Kidney epithelial cell (primary cell): ENCODE results near the gene ZNF276. TPM values are rescaled to one million over a fixed set of nuclear protein-coding genes. Genes with fewer than 3 reads are reported as not detected.
"Not testable (repeated sequence)": the region's sequence is repeated elsewhere in the genome, so short reads cannot be mapped to it uniquely, and the experiment has no call there.

Experiments
- DNase-seq: peaks from one replicate; pipeline ENCODE4 v3.0.0-alpha.2; 2010; ENCODE audit warnings: low read depth
- H3K27me3 ChIP-seq: 2 replicates; pipeline ENCODE4 v1.6.0; 2011; ENCODE audit warnings: low read length; ENCODE audit not compliant: control insufficient read depth, insufficient read depth
- H3K36me3 ChIP-seq: 2 replicates; pipeline ENCODE4 v1.5.1; 2011; ENCODE audit warnings: low read length; ENCODE audit not compliant: control insufficient read depth, insufficient read depth
- H3K4me3 ChIP-seq: 2 replicates; pipeline ENCODE4 v1.5.1; 2011; ENCODE audit warnings: low read depth, mild to moderate bottlenecking, control low read depth, low read length
- total RNA-seq: library from RNA; depleted of rRNA; stranded (reverse); fragments of >200 nt; gene quantifications from 2 replicates; pipeline ENCODE4 v1.2.3, GENCODE V29; 2015
- TF ChIP-seq, protein P1 (sequence below): IDR thresholded peaks from 2 replicates; pipeline ENCODE4 v1.5.1; 2011; ENCODE audit warnings: mild to moderate bottlenecking, moderate library complexity, low read length, control low read depth, inconsistent platforms; ENCODE audit not compliant: insufficient read depth, poor library complexity, severe bottlenecking

ZNF276 gene
- total RNA-seq, 1 donor from 2014 or later, result 21.7 TPM

GRCh38 chr16:89695875-89696669 is 25.3 kb upstream of the ZNF276 start:
- Histone ChIP-seq H3K36me3 (peaks cover 1% of the 10 kb centered on the region), H3K27me3 (no peaks in the 10 kb centered on the region), H3K4me3 (no peak overlapping the region)
- DNase-seq, result no peak
- TF ChIP-seq, protein P1, sequence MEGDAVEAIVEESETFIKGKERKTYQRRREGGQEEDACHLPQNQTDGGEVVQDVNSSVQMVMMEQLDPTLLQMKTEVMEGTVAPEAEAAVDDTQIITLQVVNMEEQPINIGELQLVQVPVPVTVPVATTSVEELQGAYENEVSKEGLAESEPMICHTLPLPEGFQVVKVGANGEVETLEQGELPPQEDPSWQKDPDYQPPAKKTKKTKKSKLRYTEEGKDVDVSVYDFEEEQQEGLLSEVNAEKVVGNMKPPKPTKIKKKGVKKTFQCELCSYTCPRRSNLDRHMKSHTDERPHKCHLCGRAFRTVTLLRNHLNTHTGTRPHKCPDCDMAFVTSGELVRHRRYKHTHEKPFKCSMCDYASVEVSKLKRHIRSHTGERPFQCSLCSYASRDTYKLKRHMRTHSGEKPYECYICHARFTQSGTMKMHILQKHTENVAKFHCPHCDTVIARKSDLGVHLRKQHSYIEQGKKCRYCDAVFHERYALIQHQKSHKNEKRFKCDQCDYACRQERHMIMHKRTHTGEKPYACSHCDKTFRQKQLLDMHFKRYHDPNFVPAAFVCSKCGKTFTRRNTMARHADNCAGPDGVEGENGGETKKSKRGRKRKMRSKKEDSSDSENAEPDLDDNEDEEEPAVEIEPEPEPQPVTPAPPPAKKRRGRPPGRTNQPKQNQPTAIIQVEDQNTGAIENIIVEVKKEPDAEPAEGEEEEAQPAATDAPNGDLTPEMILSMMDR, result no peak

DNA sequence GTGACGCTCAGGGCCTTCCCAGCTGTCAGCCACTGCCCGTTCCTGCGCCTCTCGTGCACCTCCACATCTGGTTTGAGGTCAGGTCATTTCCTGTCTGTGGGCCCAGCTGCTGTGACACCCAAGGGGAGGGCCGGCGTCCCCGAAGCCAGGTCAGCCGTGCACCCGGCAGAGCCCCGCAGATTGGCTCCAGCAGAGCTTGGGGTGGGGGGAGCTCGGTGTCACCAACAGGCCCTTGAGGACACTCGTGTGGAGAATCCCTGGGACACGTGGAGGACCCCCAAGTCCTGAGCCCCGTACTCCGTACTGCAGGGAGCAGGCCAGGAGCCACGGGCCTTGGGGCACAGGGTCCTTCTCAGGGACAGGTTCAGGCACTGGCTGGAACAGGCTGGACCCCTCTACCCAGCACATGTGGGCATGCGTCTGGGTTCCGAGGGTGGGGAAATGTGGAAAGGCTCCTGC is 24.6 kb upstream of the ZNF276 start:
- no peaks in the 10 kb centered on the region for H3K36me3 ChIP-seq
- no peaks in the 10 kb centered on the region for H3K27me3 ChIP-seq
- no peak overlapping the region for H3K4me3 ChIP-seq
- TF ChIP-seq, protein P1, result no peak
- DNase-seq, result no peak

DNA sequence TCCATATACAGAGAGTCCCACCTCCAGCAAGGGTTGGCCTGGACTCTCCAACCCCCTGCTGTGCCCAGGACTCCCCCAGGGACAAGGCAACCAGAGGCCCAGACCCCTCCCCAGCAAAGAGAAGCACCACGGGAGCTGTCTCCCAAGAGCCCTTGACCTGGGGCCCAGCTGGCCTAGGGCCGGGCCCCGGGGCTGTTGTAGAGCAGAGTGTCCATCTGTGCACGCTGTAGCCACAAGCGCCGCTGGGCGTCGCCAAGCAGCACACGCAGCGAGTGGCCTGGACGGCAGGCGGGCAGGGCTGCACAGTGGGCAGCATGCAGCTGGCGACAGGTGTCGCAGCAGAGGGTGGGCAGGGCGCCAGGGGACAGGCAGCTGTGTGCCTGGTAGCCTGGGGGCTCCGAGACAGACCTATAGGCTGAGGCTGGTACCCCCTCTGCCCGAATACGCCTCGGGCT is 24.1 kb upstream of the ZNF276 start:
- Histone ChIP-seq H3K27me3 (no peaks in the 10 kb centered on the region), H3K4me3 (no peak overlapping the region), H3K36me3 (no peaks in the 10 kb centered on the region)
- no peak for DNase-seq
- TF ChIP-seq, protein P1, result no peak

DNA sequence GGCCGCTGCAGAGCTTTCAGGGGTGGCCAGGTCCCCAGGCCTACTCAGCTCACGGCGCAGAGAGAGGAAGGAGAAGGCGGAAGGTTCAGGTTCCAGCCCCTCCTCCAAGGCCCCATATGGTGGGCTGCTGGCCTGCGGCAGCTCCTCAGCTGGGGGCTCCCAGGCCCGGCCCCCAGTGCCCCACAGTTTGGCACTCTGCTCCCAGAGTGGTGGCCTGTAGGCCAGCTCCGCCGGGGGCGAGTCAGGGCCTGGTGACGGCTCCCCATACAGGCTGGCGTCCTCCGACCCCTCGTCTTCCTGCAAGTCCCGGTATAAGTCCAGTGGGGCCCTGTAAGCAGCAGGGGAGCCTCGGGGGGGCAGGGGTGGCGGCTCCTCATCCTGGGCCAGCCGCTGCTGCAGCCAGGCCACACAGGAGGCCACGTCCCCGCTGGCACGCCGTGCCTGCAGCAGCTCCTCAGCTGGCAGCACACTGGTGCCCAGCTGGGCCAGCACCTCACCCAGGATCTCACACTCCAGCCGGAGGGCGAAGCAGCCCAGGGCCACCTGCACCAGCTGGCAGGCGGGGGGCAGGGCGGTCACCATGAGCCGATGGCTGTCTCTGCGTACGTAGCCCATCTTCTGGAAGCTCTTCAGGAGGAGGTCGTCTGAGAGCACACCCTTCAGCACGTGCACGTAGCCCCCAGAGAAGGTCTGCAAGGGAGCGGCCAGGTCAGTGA is 23.6 kb upstream of the ZNF276 start:
- TF ChIP-seq, protein P1, result no peak
- no peak for DNase-seq
- Histone ChIP-seq H3K4me3 (no peak overlapping the region), H3K36me3 (no peaks in the 10 kb centered on the region), H3K27me3 (no peaks in the 10 kb centered on the region)

GRCh38 chr16:89698717-89699116 is 22.6 kb upstream of the ZNF276 start:
- DNase-seq, H3K36me3 ChIP-seq, H3K27me3 ChIP-seq, H3K4me3 ChIP-seq: not testable (repeated sequence)

- not testable (repeated sequence) for H3K4me3 ChIP-seq, H3K36me3 ChIP-seq, DNase-seq, H3K27me3 ChIP-seq
Measured at GRCh38 chr16:89699629-89700099, 21.7 kb upstream of the ZNF276 start.
